K562 (cell line): ENCODE measurements around the gene CTNNA3. TPM values are rescaled to one million over a fixed set of nuclear protein-coding genes. Genes with fewer than 3 reads are reported as not detected.

Source experiments
- ATAC-seq: fragments of 200-7000 bp; cut with Tn5 transposase; 3 replicates; pipeline ENCODE4 v1.9.1; 2020; ENCODE audit warnings: moderate library complexity
- BruUV-seq: library from RNA; stranded (reverse); fragments of 400-500 nt; replicated peaks from 2 replicates; lab custom pipeline; 2021; lab: Mats Ljungman, UMichigan
- CTCF ChIA-PET: fragments of 300-600 bp; formaldehyde crosslinking; extraction: SDS; loops from one replicate; lab custom pipeline; 2021; ENCODE audit warnings: low intra/inter-chr PET ratio; lab: Yijun Ruan, JAX
- POLR2A ChIA-PET: fragments of 300-600, 350-650 bp; sonication (Branson Sonifier 250); formaldehyde crosslinking; extraction: SDS; loops from one replicate; lab custom pipeline; 2021; ENCODE audit warnings: antibody characterized with exemption, inconsistent platforms; lab: Yijun Ruan, JAX
- DNase-seq, 4 experiments: peaks; one replicate each; pipeline versions ENCODE4 v3.0.0 to v3.0.0-alpha.2; 2011 to 2018; ENCODE audit warnings: low spot score in 3 of 4, mixed read lengths in 3 of 4; ENCODE audit errors: extremely low read depth in 1 of 4
- FAIRE-seq: peaks from 2 replicates; lab custom pipeline; 2011; peaks lifted over from hg19 to GRCh38; lab: Jason Lieb, UNC
- H2AFZ ChIP-seq: 2 replicates; pipeline ENCODE4 v1.6.0; 2011; ENCODE audit warnings: low read depth, low read length, control low read depth, inconsistent platforms
- H3K27ac ChIP-seq: fragments of 200-600 bp; 3 replicates; pipeline ENCODE4 v1.8.0; 2011; ENCODE audit warnings: low read depth, mild to moderate bottlenecking, control low read depth, inconsistent platforms, low read length, moderate library complexity, mixed read lengths; ENCODE audit errors: extremely low read depth
- H3K27me3 ChIP-seq, 2 experiments: fragments of 300-600 bp in 1 of 2; 2 replicates in 1 of 2; 3 replicates in 1 of 2; pipeline versions ENCODE4 v1.6.0 to v1.8.0; 2011; ENCODE audit warnings: inconsistent platforms in 2 of 2, low read length in 2 of 2, mild to moderate bottlenecking in 1 of 2, mixed read lengths in 1 of 2, moderate library complexity in 1 of 2; ENCODE audit not compliant: control insufficient read depth in 2 of 2, insufficient read depth in 2 of 2
- H3K36me3 ChIP-seq: fragments of 300-600 bp; 3 replicates; pipeline ENCODE4 v1.8.0; 2011; ENCODE audit warnings: mild to moderate bottlenecking, low read length, inconsistent platforms; ENCODE audit not compliant: control insufficient read depth, insufficient read depth
- H3K4me1 ChIP-seq, 2 experiments: fragments of 200-600 bp in 1 of 2; replicated peaks in 1 of 2; 2 replicates in 1 of 2; 3 replicates in 1 of 2; pipeline versions ENCODE4 v1.5.1 to v1.8.0; 2011; ENCODE audit warnings: inconsistent platforms in 2 of 2, low read length in 2 of 2, mild to moderate bottlenecking in 1 of 2, mixed read lengths in 1 of 2, moderate library complexity in 1 of 2; ENCODE audit not compliant: control insufficient read depth in 2 of 2, insufficient read depth in 2 of 2
- H3K4me2 ChIP-seq: 2 replicates; pipeline ENCODE4 v1.6.1; 2011; ENCODE audit warnings: low read length, control low read depth, inconsistent platforms, mixed read lengths; ENCODE audit not compliant: insufficient read depth
- H3K4me3 ChIP-seq: fragments of 200-600 bp; sonication (generic), shearing (Covaris generic); 2 replicates; pipeline ENCODE4 v1.5.1; 2016; ENCODE audit warnings: control low read depth, inconsistent platforms
- H3K79me2 ChIP-seq: fragments of 200-600 bp; 3 replicates; pipeline ENCODE4 v1.8.0; 2011; ENCODE audit warnings: low read length, inconsistent platforms; ENCODE audit not compliant: control insufficient read depth, insufficient read depth
- H3K9ac ChIP-seq, 2 experiments: 2 replicates each; pipeline versions ENCODE4 v1.6.0 to v1.6.1; 2011; ENCODE audit warnings: low read depth in 2 of 2, low read length in 2 of 2, control low read depth in 1 of 2, inconsistent platforms in 1 of 2, mild to moderate bottlenecking in 1 of 2, mixed read lengths in 1 of 2; ENCODE audit not compliant: insufficient read depth in 1 of 2
- H3K9me1 ChIP-seq: one replicate; pipeline ENCODE4 v1.6.0; 2011; ENCODE audit warnings: inconsistent platforms, mild to moderate bottlenecking, low read length, moderate library complexity; ENCODE audit not compliant: control insufficient read depth, insufficient read depth
- H3K9me3 ChIP-seq: replicated peaks from 2 replicates; pipeline ENCODE4 v1.5.1; 2011; ENCODE audit warnings: low read depth, low read length, inconsistent platforms; ENCODE audit not compliant: control insufficient read depth, insufficient read depth
- H4K20me1 ChIP-seq: replicated peaks from 2 replicates; pipeline ENCODE4 v1.6.1; 2011; ENCODE audit warnings: low read length, inconsistent platforms, mixed read lengths; ENCODE audit not compliant: control insufficient read depth, insufficient read depth
- ATF1 ChIP-seq, 2 experiments: fragments of 450-650 bp in 1 of 2; IDR thresholded peaks; 2 replicates each; pipeline ENCODE4 v1.6.1; 2016; ENCODE audit warnings: missing compliant biosample characterization in 1 of 2, missing genetic modification characterization in 1 of 2
- C11orf30 ChIP-seq: fragments of 450-650 bp; IDR thresholded peaks from 2 replicates; pipeline ENCODE4 v1.6.1; 2016; ENCODE audit warnings: low read depth, mild to moderate bottlenecking
- FOXA3 ChIP-seq, 2 experiments: fragments of 450-650 bp in 1 of 2; sonication (generic) in 1 of 2; formaldehyde crosslinking; IDR thresholded peaks in 1 of 2; conservative IDR thresholded peaks in 1 of 2; 2 replicates each; pipeline versions ENCODE4 v1.4.0 to v1.8.0; 2020 to 2022; ENCODE audit warnings: mild to moderate bottlenecking in 2 of 2, missing genetic modification reagents in 1 of 2
- HEY1 ChIP-seq: fragments of 250-450 bp; sonication (Bioruptor Pico); IDR thresholded peaks from 2 replicates; pipeline ENCODE4 v1.5.0; 2020; ENCODE audit warnings: mild to moderate bottlenecking, moderate library complexity, borderline replicate concordance
- HNRNPK ChIP-seq: fragments of 200-400 bp; formaldehyde crosslinking; IDR thresholded peaks from one replicate; pipeline ENCODE4 v1.6.1; 2018; ENCODE audit warnings: mild to moderate bottlenecking, low read depth, low read length; ENCODE audit not compliant: poor library complexity, severe bottlenecking
- MTF1 ChIP-seq: fragments of 250-450 bp; sonication (Bioruptor Pico); IDR thresholded peaks from 2 replicates; pipeline ENCODE4 v1.9.0; 2021; ENCODE audit warnings: moderate library complexity, mild to moderate bottlenecking, inconsistent platforms, borderline replicate concordance
- NCOR1 ChIP-seq: fragments of 450-650 bp; IDR thresholded peaks from 2 replicates; pipeline ENCODE4 v1.6.1; 2016; ENCODE audit warnings: mild to moderate bottlenecking, moderate library complexity
- RUNX1 ChIP-seq: sonication (generic); IDR thresholded peaks from 2 replicates; pipeline ENCODE4 v1.6.1; 2016; ENCODE audit warnings: antibody characterized with exemption, low read depth
- SOX6 ChIP-seq: fragments of 450-650 bp; IDR thresholded peaks from 2 replicates; pipeline ENCODE4 v1.6.1; 2014; ENCODE audit warnings: mild to moderate bottlenecking
- TEAD2 ChIP-seq: fragments of 450-650 bp; IDR thresholded peaks from 2 replicates; pipeline ENCODE4 v1.6.1; 2016; ENCODE audit warnings: missing genetic modification characterization, control low read depth, missing compliant biosample characterization
- ZBTB17 ChIP-seq: fragments of 450-650 bp; formaldehyde crosslinking; IDR thresholded peaks from 2 replicates; pipeline ENCODE4 v1.4.0; 2020; ENCODE audit warnings: mild to moderate bottlenecking
- ZFP30 ChIP-seq: fragments of 250-450 bp; sonication (Bioruptor Pico); IDR thresholded peaks from 2 replicates; pipeline ENCODE4 v1.8.0; 2022; ENCODE audit warnings: moderate library complexity, mild to moderate bottlenecking, inconsistent platforms, borderline replicate concordance
- ZNF217 ChIP-seq: sonication (generic); formaldehyde crosslinking; IDR thresholded peaks from 2 replicates; pipeline ENCODE4 v1.8.0; 2022; ENCODE audit warnings: mild to moderate bottlenecking, missing genetic modification reagents
- ZZZ3 ChIP-seq: fragments of 450-650 bp; IDR thresholded peaks from 2 replicates; pipeline ENCODE4 v1.6.1; 2016; ENCODE audit warnings: antibody characterized with exemption, mild to moderate bottlenecking, moderate library complexity
- whole genome bisulfite sequencing: fragments of 100-300 bp; shearing (Covaris generic); methylation state at CpG from one replicate; pipeline ENCODE4 v1.1.6; 2016; ENCODE audit warnings: low coverage, mixed read lengths; ENCODE audit not compliant: insufficient coverage; ENCODE audit errors: missing lambda C conversion rate; 5-methylcytosine and 5-hydroxymethylcytosine counted together
- in situ Hi-C: fragments of 300-500 bp; cut with MboI; formaldehyde crosslinking; loops from 4 replicates; pipeline ENCODE4 v1.15.0; 2018; ENCODE audit warnings: inconsistent platforms, mixed read lengths
- intact Hi-C: fragments of 100-400 bp; cut with micrococcal nuclease; formaldehyde crosslinking; loops from 2 replicates; pipeline ENCODE4 v1.14.2; 2022
- polyA plus RNA-seq, 8 experiments: library from polyadenylated mRNA; depleted of rRNA in 4 of 8; stranded (reverse) in 5 of 8; unstranded in 3 of 8; fragments of >200 nt; fragmentation: Nextera tagmentation in 2 of 8; fragmentation: Illumina TruSeq in 1 of 8; extraction: Ambion mirVana in 2 of 8; extraction: Trizol in 1 of 8; gene quantifications; 2 replicates each; pipeline versions ENCODE4 v1.2.1 to v1.2.3, GENCODE V29; 2011 to 2014; ENCODE audit warnings: inconsistent platforms in 1 of 8, missing spikeins in 1 of 8
- total RNA-seq, 7 experiments: library from RNA; depleted of rRNA in 6 of 7; stranded (reverse); fragments of >200 nt in 6 of 7; fragmentation: Illumina TruSeq in 2 of 7; extraction: Trizol in 2 of 7; gene quantifications; 2 replicates each; pipeline versions ENCODE4 v1.2.1 to v1.2.3, GENCODE V29; 2011 to 2021; ENCODE audit warnings: low replicate concordance in 1 of 7
- TF ChIP-seq, protein P1 (sequence below): fragments of 250-450 bp; sonication (Bioruptor Pico); IDR thresholded peaks from 2 replicates; pipeline ENCODE4 v1.5.0; 2021; ENCODE audit warnings: mild to moderate bottlenecking, borderline replicate concordance
- TF ChIP-seq, protein P2 (sequence below): fragments of 250-450 bp; sonication (Bioruptor Pico); IDR thresholded peaks from 2 replicates; pipeline ENCODE4 v1.9.0; 2021; ENCODE audit warnings: mild to moderate bottlenecking

CTNNA3 gene
- total and polyA plus RNA-seq, 9 of the 15 experiments (the other 6 are each of a cell fraction or from before 2014, with no cell fraction given), result 0.04 TPM; not detected in 8

DNA sequence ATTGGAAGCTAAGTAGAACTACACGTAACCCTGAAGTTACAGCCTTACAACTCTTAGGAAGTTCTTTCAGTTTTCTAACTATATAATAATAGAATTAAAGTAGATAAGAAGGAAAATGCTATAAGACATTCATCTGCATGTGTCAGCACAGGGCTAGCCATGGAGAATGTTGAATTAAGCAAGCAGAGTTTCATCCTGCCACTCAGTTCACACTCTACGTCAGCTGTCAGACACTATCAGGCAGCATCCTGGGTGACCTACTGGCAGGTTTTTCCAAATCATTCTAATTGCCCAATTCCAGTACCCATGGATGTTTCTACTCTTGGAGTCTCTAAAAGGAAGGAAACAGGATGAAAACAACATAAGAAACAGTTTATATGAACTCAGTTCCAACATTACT, 815.2 kb downstream of the CTNNA3 start:
- 6% methylated on average over 2 of the region's 2 CpGs for WGBS
- Histone ChIP-seq H3K9ac (no peak overlapping the region), H3K79me2 (no peaks in the 10 kb centered on the region), H3K27me3 (no peaks in the 10 kb centered on the region), H3K4me3 (no peak overlapping the region), H3K9me1 (no peaks in the 10 kb centered on the region), H3K9me3 (no peaks in the 10 kb centered on the region), H4K20me1 (no peaks in the 10 kb centered on the region), H2AFZ (no peak overlapping the region), H3K27ac (no peak overlapping the region), H3K4me1 (no peaks in the 10 kb centered on the region), H3K36me3 (no peaks in the 10 kb centered on the region), H3K4me2 (no peak overlapping the region)
- ChIA-PET POLR2A (no interaction called here), CTCF (no interaction called here)
- FAIRE-seq (no peak), ATAC-seq (no peak), DNase-seq (no peak)
- intact Hi-C loops, result no loop called here
- in situ Hi-C loops, result no loop called here
- TF ChIP-seq MTF1 (no peak), FOXA3 (CRISPR knock-in tag; conservative IDR thresholded peaks at IDR 0.05 in 1 of 2, IDR thresholded peaks at IDR 0.05 in 1 of 2) (no peak), ATF1 (CRISPR knock-in tag; IDR thresholded peaks at IDR 0.05) (no peak), ATF1 (tag; IDR thresholded peaks at IDR 0.05) (no peak), HNRNPK (no peak), HEY1 (CRISPR knock-in tag) (no peak), ZFP30 (CRISPR knock-in tag) (no peak), ZZZ3 (no peak), C11orf30 (no peak), TEAD2 (tag) (no peak), NCOR1 (no peak), ZBTB17 (CRISPR knock-in tag) (no peak), SOX6 (no peak), RUNX1 (no peak), ZNF217 (no peak)
- TF ChIP-seq, protein P1, sequence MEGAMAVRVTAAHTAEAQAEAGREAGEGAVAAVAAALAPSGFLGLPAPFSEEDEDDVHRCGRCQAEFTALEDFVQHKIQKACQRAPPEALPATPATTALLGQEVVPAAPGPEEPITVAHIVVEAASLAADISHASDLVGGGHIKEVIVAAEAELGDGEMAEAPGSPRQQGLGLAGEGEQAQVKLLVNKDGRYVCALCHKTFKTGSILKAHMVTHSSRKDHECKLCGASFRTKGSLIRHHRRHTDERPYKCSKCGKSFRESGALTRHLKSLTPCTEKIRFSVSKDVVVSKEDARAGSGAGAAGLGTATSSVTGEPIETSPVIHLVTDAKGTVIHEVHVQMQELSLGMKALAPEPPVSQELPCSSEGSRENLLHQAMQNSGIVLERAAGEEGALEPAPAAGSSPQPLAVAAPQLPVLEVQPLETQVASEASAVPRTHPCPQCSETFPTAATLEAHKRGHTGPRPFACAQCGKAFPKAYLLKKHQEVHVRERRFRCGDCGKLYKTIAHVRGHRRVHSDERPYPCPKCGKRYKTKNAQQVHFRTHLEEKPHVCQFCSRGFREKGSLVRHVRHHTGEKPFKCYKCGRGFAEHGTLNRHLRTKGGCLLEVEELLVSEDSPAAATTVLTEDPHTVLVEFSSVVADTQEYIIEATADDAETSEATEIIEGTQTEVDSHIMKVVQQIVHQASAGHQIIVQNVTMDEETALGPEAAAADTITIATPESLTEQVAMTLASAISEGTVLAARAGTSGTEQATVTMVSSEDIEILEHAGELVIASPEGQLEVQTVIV, result no peak
- TF ChIP-seq, protein P2, sequence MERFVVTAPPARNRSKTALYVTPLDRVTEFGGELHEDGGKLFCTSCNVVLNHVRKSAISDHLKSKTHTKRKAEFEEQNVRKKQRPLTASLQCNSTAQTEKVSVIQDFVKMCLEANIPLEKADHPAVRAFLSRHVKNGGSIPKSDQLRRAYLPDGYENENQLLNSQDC (CRISPR knock-in tag), result no peak
- no TSS peak for BruUV-seq
